ENCODE data around the gene OTUD5.

DNA sequence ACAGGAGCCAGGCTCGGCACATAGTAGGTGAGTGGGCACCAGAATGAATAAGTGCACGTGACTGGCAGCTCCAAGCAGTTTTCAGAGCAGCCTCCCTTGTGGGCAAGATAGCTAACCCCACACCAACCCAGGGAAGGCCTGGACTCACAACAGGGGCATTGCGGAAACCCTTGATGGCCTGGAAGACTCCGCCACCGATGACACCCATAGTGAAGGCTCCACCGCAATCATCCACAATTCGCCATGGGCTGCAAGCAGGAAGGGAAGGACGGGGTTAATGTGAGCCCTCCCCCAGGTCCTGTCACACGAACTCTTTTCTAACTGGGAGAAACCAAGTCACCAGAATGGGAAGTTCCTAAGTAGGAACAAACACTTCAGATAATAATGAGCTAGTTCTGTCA lies 60.8 kb downstream of the OTUD5 start:
- no peak for TF ChIP-seq EZH2 (IDR thresholded peaks at IDR 0.05; ENCODE audit: borderline replicate concordance, low read length)
- TF ChIP-seq, protein P1, sequence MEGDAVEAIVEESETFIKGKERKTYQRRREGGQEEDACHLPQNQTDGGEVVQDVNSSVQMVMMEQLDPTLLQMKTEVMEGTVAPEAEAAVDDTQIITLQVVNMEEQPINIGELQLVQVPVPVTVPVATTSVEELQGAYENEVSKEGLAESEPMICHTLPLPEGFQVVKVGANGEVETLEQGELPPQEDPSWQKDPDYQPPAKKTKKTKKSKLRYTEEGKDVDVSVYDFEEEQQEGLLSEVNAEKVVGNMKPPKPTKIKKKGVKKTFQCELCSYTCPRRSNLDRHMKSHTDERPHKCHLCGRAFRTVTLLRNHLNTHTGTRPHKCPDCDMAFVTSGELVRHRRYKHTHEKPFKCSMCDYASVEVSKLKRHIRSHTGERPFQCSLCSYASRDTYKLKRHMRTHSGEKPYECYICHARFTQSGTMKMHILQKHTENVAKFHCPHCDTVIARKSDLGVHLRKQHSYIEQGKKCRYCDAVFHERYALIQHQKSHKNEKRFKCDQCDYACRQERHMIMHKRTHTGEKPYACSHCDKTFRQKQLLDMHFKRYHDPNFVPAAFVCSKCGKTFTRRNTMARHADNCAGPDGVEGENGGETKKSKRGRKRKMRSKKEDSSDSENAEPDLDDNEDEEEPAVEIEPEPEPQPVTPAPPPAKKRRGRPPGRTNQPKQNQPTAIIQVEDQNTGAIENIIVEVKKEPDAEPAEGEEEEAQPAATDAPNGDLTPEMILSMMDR (IDR thresholded peaks at IDR 0.05; ENCODE audit: low read length), result no peak
